ENCODE results near the gene TUBB2A. TPM values are rescaled to one million over a fixed set of nuclear protein-coding genes. Genes with fewer than 3 reads are reported as not detected.

Gene TUBB2A
- total and polyA plus RNA-seq, 2 of the 13 experiments (the other 11 are each of a cell fraction or from before 2014, with no cell fraction given): 35.3 to 106 TPM

DNA sequence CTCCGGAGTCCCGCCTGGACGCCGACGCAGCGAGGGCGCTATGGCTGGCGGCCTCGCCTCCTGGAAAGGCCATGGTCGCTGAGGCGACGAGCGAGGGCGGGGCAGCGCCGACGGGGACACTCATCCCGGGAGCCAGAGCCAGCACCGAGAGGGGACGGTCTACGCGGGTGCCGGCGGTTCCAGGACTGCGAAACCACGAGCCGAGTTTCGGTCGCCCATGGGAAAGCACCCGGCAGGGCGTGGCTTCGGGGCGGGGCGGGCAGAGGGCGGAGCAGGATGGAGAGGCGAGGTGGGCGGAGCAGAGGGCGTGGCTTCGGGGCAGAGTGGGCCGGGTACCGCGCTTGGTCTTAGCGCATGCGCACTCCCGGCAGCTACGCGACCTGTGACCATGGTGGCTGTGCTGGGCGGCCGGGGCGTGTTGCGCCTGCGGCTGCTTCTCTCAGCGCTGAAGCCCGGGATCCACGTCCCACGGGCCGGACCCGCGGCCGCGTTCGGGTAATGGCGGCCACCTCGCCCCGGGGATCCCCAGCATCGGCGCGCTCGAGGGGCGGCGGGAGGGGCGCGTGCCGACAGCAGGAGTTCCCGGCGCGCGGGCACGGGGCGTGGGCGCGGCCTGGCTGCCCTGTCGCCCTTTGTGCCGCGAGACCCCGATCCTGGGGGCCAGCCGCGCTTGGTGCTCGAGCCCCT lies 38.8 kb downstream of the TUBB2A start, which contains the start of gene BPHL (continued):
- peak; percentile 57 for TF ChIP-seq NR0B2 (CRISPR knock-in tag; IDR thresholded peaks at IDR 0.05)
- TF ChIP-seq ZNF451 (CRISPR knock-in tag; IDR thresholded peaks at IDR 0.05): peak; percentile 89
- TF ChIP-seq ARID2 (CRISPR knock-in tag; IDR thresholded peaks at IDR 0.05; ENCODE audit: borderline replicate concordance): 0 out of 2 replicates have a peak, but pooled peaks have one; percentile 3
- TF ChIP-seq TFAP4 (IDR thresholded peaks at IDR 0.05; ENCODE audit: borderline replicate concordance, low read depth): no peak
- TF ChIP-seq ISL2 (CRISPR knock-in tag; IDR thresholded peaks at IDR 0.05): peak; percentile 76
- peak; percentile 10; the same call in 1 of the 2 replicates for TF ChIP-seq ZMYM2 (CRISPR knock-in tag; IDR thresholded peaks at IDR 0.05)
- TF ChIP-seq, protein P1, sequence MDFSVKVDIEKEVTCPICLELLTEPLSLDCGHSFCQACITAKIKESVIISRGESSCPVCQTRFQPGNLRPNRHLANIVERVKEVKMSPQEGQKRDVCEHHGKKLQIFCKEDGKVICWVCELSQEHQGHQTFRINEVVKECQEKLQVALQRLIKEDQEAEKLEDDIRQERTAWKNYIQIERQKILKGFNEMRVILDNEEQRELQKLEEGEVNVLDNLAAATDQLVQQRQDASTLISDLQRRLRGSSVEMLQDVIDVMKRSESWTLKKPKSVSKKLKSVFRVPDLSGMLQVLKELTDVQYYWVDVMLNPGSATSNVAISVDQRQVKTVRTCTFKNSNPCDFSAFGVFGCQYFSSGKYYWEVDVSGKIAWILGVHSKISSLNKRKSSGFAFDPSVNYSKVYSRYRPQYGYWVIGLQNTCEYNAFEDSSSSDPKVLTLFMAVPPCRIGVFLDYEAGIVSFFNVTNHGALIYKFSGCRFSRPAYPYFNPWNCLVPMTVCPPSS (IDR thresholded peaks at IDR 0.05): no peak
- TF ChIP-seq, protein P2, sequence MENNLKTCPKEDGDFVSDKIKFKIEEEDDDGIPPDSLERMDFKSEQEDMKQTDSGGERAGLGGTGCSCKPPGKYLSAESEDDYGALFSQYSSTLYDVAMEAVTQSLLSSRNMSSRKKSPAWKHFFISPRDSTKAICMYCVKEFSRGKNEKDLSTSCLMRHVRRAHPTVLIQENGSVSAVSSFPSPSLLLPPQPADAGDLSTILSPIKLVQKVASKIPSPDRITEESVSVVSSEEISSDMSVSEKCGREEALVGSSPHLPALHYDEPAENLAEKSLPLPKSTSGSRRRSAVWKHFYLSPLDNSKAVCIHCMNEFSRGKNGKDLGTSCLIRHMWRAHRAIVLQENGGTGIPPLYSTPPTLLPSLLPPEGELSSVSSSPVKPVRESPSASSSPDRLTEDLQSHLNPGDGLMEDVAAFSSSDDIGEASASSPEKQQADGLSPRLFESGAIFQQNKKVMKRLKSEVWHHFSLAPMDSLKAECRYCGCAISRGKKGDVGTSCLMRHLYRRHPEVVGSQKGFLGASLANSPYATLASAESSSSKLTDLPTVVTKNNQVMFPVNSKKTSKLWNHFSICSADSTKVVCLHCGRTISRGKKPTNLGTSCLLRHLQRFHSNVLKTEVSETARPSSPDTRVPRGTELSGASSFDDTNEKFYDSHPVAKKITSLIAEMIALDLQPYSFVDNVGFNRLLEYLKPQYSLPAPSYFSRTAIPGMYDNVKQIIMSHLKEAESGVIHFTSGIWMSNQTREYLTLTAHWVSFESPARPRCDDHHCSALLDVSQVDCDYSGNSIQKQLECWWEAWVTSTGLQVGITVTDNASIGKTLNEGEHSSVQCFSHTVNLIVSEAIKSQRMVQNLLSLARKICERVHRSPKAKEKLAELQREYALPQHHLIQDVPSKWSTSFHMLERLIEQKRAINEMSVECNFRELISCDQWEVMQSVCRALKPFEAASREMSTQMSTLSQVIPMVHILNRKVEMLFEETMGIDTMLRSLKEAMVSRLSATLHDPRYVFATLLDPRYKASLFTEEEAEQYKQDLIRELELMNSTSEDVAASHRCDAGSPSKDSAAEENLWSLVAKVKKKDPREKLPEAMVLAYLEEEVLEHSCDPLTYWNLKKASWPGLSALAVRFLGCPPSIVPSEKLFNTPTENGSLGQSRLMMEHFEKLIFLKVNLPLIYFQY (CRISPR knock-in tag; IDR thresholded peaks at IDR 0.05; ENCODE audit: borderline replicate concordance): no peak; the same call in 1 of the 2 replicates
- TF ChIP-seq SIX4 (CRISPR knock-in tag; IDR thresholded peaks at IDR 0.05): peak; percentile 57; the same call in 1 of the 2 replicates
- TF ChIP-seq, protein P3, sequence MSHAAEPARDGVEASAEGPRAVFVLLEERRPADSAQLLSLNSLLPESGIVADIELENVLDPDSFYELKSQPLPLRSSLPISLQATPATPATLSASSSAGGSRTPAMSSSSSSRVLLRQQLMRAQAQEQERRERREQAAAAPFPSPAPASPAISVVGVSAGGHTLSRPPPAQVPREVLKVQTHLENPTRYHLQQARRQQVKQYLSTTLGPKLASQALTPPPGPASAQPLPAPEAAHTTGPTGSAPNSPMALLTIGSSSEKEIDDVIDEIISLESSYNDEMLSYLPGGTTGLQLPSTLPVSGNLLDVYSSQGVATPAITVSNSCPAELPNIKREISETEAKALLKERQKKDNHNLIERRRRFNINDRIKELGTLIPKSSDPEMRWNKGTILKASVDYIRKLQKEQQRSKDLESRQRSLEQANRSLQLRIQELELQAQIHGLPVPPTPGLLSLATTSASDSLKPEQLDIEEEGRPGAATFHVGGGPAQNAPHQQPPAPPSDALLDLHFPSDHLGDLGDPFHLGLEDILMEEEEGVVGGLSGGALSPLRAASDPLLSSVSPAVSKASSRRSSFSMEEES (CRISPR knock-in tag; IDR thresholded peaks at IDR 0.05): peak; percentile 82
- TF ChIP-seq PCBP2 (optimal IDR thresholded peaks at IDR 0.05; ENCODE audit: low read depth, low read length, poor library complexity, severe bottlenecking): no peak
- TF ChIP-seq NKX3-1 (CRISPR knock-in tag; IDR thresholded peaks at IDR 0.05): 0 out of 2 replicates have a peak, but pooled peaks have one; percentile 8
- TF ChIP-seq ZNF331 (CRISPR knock-in tag; IDR thresholded peaks at IDR 0.05): peak; percentile 79
- peak; percentile 96 for TF ChIP-seq PHF8 (CRISPR knock-in tag; IDR thresholded peaks at IDR 0.05)
- peak; percentile 49; the same call in 1 of the 2 replicates for TF ChIP-seq ETV6 (CRISPR knock-in tag; conservative IDR thresholded peaks at IDR 0.05)
- TF ChIP-seq MTA1 (CRISPR knock-in tag; IDR thresholded peaks at IDR 0.05; ENCODE audit: borderline replicate concordance): peak; percentile 98
- no peak; the same call in 1 of the 2 replicates for TF ChIP-seq SP2 (CRISPR knock-in tag; IDR thresholded peaks at IDR 0.05)
- TF ChIP-seq MXD3 (CRISPR knock-in tag; IDR thresholded peaks at IDR 0.05): peak; percentile 91
- no peak; the same call in 1 of the 2 replicates for TF ChIP-seq ZNF251 (CRISPR knock-in tag; IDR thresholded peaks at IDR 0.05)
- peak; percentile 74; the same call in 1 of the 2 replicates for TF ChIP-seq ZNF616 (CRISPR knock-in tag; IDR thresholded peaks at IDR 0.05; ENCODE audit: low read depth)
- TF ChIP-seq FOXC1 (CRISPR knock-in tag; IDR thresholded peaks at IDR 0.05; ENCODE audit: borderline replicate concordance): peak; percentile 82
- TF ChIP-seq U2AF1 (optimal IDR thresholded peaks at IDR 0.05; ENCODE audit: low read depth, low read length): no peak

All from HepG2 (cell line).